Heart right ventricle (tissue), 16 donors: ENCODE results near the gene ALDH9A1. TPM values are rescaled to one million over a fixed set of nuclear protein-coding genes. Genes with fewer than 3 reads are reported as not detected.
"Not testable (repeated sequence)": the region's sequence is repeated elsewhere in the genome, so short reads cannot be mapped to it uniquely, and the experiment has no call there.

Experiments used
- ATAC-seq, 8 donors: fragments of 200-7000 bp; cut with Tn5 transposase; one replicate each; pipeline ENCODE4 v1.9.1; 2020; ENCODE audit warnings: mild to moderate bottlenecking in 8 of 8, moderate library complexity in 8 of 8, moderate number of reproducible peaks in 1 of 8
- DNase-seq, 2 donors: peaks; one replicate each; pipeline ENCODE4 v3.0.0-alpha.2; 2020
- H3K27ac ChIP-seq, 10 donors: fragments of 200-600 bp; sonication (generic) in 2 of 10; one replicate each; pipeline versions ENCODE4 v1.5.0 to v1.8.0; 2020 to 2022; ENCODE audit warnings: mild to moderate bottlenecking in 3 of 10
- H3K27me3 ChIP-seq, 7 donors: fragments of 200-600 bp; one replicate each; pipeline ENCODE4 v1.8.0; 2021 to 2022; ENCODE audit warnings: mild to moderate bottlenecking in 2 of 7
- H3K36me3 ChIP-seq, 9 donors: fragments of 200-600 bp; sonication (generic) in 1 of 9; one replicate each; pipeline versions ENCODE4 v1.5.0 to v1.8.0; 2020 to 2022; ENCODE audit warnings: mild to moderate bottlenecking in 2 of 9
- H3K4me1 ChIP-seq, 9 donors: fragments of 200-600 bp; sonication (generic) in 1 of 9; one replicate each; pipeline versions ENCODE4 v1.5.0 to v1.8.0; 2020 to 2022; ENCODE audit warnings: mild to moderate bottlenecking in 4 of 9
- H3K4me3 ChIP-seq, 10 donors: fragments of 200-600 bp; sonication (generic) in 2 of 10; one replicate each; pipeline versions ENCODE4 v1.5.0 to v1.8.0; 2020 to 2022; ENCODE audit warnings: mild to moderate bottlenecking in 7 of 10, moderate library complexity in 2 of 10
- H3K9me3 ChIP-seq, 11 donors: fragments of 200-600 bp in 10 of 11; sonication (generic) in 2 of 11; one replicate each; pipeline versions ENCODE4 v1.5.0 to v1.8.0; 2013 to 2022; ENCODE audit warnings: mild to moderate bottlenecking in 2 of 11, control low read depth in 1 of 11, moderate library complexity in 1 of 11
- CTCF ChIP-seq, 9 donors: fragments of 200-600 bp; sonication (generic) in 2 of 9; IDR thresholded peaks; one replicate each; pipeline versions ENCODE4 v1.5.0 to v1.8.0; 2021 to 2022; ENCODE audit warnings: antibody characterized with exemption in 9 of 9, mild to moderate bottlenecking in 5 of 9, moderate library complexity in 1 of 9
- WGBS, 2 donors: extraction: QIAGEN DNeasy Blood & Tissue Kit; methylation state at CpG; one replicate each; pipeline ENCODE4 v1.1.7; 2013; ENCODE audit warnings: inconsistent platforms in 1 of 2; 5-methylcytosine and 5-hydroxymethylcytosine counted together
- intact Hi-C, 10 donors: fragments of 100-400 bp; cut with DNase I; formaldehyde crosslinking; loops; one replicate each; pipeline versions ENCODE4 v1.11.1 to v1.14.2; 2022
- polyA plus RNA-seq, 2 donors: library from polyadenylated mRNA; stranded (reverse); fragments of 200-250 nt; gene quantifications; one replicate each; pipeline ENCODE4 v1.2.3, GENCODE V29; 2013
- total RNA-seq, 10 donors: library from RNA; stranded (reverse); fragmentation: NEBNext Ultra II Directional in 3 of 10; extraction: Animal tissue kit (Norgen Biotek cat#: 25700) in 3 of 10; gene quantifications; one replicate each; pipeline versions ENCODE4 v1.2.1 to v1.2.4, GENCODE V29; 2021 to 2023
- donor health status: Arrhythmogenic right ventricular cardiomyopathy.
- donor health status: ischemic (EF 13 %, LVEDD 7.1; RV severe dilation, severe dysfunction).
- donor health status: healthy with polysubstance abuse.
- donor health status: DM: no; HTN: yes; CAD: no.
- donor health status: DM: no; HTN: no; CAD: no.
- donor health status: ischemic (EF 25% LVEDD 6.9; RV normal size, moderate dysfunction).
- donor health status: ischemic (EF 25% LVEDD 5.7; RV mildly dilated, moderate dysfunction).
- donor health status: healthy.
- donor health status: DM: yes; HTN: yes; CAD: no.
- donor health status: Ischemic cardiomyopathy.
- donor health status: ischemic (EF 35%, LVEDD 5.7; RV mildly dilated, moderate dysfunction).
- donor health status: nonischemic (EF 11% LVEDD 7.7; RV severe dilation, severe dysfunction).
- donor health status: DM: yes; HTN: yes; CAD: no.
- donor health status: PGD.
- donor health status: ischemic (EF 29% LVEDD 5.4; RV normal size, mild dysfunction).
- donor health status: nonischemic (EF 23%, LVEDD 6.1; RV moderate dilation, normal function).

Gene ALDH9A1
- total and polyA plus RNA-seq, 12 donors, result 13.8 to 75.3 (median 63.6) TPM

DNA sequence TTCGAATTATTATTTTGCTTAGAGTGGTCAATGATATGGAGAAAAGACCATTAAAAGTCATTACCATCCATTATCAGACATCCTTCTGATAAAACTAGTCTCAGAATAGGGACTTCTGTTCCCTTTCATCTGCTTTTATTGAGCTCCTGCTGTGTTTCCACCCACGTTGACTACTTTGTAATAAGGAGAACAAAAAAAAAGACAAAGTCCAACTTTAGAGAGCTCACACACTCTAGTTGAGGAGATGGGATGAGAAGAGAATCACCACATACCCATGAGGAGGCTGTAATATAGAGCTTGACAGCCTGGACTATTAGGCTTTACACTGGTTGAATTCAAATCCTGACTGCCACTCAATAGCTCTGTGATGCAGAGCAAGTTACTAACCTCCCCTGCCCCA lies 27.8 kb upstream of the ALDH9A1 start:
- Histone ChIP-seq H3K4me1 (peaks cover 0 to 4% (median 0%) of the 10 kb centered on the region in 9 donors), H3K27ac (no peak overlapping the region), H3K9me3 (no peaks in the 10 kb centered on the region), H3K27me3 (no peaks in the 10 kb centered on the region), H3K36me3 (peaks cover 0 to 58% (median 16%) of the 10 kb centered on the region in 9 donors), H3K4me3 (no peak overlapping the region)
- no peak for DNase-seq
- no peak for ATAC-seq
- TF ChIP-seq CTCF (IDR thresholded peaks at IDR 0.05), result no peak
- WGBS, 2 donors, result 88% methylated on average over 2 of the region's 2 CpGs
- intact Hi-C loops, result no loop called here

DNA sequence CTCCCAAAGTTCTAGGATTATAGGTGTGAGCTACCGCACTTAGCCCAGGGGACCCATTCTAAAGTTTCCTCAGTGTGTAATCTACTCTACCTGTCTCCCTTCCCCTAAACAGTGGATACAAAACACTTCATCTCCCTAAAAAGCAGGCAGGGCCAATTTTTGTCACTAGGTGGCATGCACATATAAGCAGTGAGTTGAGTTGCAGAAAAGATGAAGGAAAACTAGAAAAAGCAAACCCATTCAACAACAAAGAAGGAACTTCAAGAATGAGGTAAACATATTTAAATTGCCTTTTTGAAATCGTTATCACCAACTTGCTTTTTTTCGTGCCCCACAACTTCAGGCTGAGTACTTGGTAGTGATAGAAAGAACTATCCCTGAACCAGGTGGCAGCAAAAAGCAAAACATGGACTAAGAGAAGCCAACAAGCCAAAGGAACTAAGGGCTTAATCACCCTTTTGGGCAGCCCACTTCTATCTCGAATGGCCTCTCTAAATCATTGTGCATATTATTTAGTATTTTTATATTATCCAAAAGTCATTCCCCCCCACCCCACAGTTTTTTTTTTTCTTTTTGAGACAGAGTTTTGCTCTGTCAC lies 19.7 kb upstream of the ALDH9A1 start:
- Histone ChIP-seq H3K9me3 (no peaks in the 10 kb centered on the region), H3K36me3 (no peaks in the 10 kb centered on the region), H3K4me3 (no peak overlapping the region), H3K27me3 (no peaks in the 10 kb centered on the region), H3K4me1 (no peaks in the 10 kb centered on the region), H3K27ac (no peak overlapping the region)
- intact Hi-C loops, result loop anchor here in 9 of 10 donors (1.0 to 5.0 kb wide), 6 partner anchors 189 to 197 kb away; no protein-coding TSS in a partner anchor
- peak in 1 of 2 donors; percentile 31 for DNase-seq
- ATAC-seq, result peak in 2 of 8 donors; percentile 27 to 48
- WGBS, 2 donors, result 29 to 30% methylated on average over 4 of the region's 4 CpGs
- TF ChIP-seq CTCF (IDR thresholded peaks at IDR 0.05), result peak; percentile 23 to 77 (median 66)

DNA sequence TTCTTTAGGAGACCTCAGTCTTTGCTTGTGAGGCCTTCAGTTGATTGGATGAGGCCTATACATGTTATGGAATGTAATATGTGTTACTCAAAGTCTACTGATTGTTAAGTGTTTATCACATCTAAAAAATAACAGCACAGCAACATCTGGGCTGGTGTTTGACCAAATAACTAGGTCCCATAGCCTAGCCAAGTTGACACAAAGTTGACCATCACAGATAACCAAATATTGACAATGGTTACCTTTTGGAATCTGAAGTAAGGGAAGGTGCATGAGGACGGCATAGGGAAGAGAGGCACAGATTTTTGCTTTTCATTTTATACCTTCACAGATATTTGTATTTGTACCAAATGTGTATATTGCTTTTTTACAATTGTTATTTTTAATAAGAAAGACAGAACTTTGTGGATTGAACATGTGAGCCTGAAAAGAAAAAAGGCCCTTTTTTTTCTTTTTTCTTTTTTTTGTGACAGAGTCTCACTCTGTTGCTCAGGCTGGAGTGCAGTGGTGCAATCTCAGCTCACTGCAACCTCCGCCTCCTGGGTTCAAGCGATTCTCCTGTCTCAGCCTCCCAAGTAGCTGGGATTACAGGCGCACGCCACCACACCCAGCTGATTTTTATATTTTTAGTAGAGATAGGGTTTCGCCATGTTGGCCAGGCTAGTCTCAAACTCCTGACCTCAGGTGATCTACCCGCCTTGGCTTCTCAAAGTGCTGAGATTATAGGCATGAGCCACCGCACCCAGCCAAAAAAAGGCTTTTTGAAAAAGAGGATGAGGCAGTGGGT lies 18.1 kb upstream of the ALDH9A1 start:
- not testable (repeated sequence) for H3K9me3 ChIP-seq, H3K36me3 ChIP-seq, ATAC-seq, H3K27me3 ChIP-seq, H3K4me1 ChIP-seq, DNase-seq, H3K27ac ChIP-seq, H3K4me3 ChIP-seq
- intact Hi-C loops, result loop anchor here in 3 of 10 donors (5.0 kb wide), 2 partner anchors 191 to 196 kb away; no protein-coding TSS in a partner anchor
- 89 to 98% methylated on average over 8 of the region's 8 CpGs for WGBS, 2 donors

DNA sequence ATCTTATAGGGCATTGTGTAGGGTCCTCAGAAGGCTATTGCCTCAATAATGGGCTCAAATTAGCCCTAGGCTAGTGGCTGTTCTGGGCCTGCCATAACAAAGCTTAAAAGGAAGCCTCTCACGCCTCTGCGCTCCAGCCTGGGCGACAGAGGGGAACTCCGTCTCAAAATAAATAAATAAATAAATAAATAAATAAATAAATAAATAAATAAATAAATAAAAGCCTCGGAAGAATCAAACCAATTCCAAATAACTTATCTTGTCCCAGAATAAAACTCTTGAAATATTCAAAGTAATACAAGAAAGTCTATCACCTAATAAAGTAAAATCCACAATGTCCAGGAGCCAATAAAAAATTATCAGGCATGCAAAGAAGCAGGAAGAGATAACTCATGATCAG lies 14.4 kb upstream of the ALDH9A1 start:
- WGBS, 2 donors, result 96 to 98% methylated on average over 5 of the region's 5 CpGs
- ATAC-seq (no peak), DNase-seq (no peak)
- H3K4me1 ChIP-seq, result no peaks in the 10 kb centered on the region
- H3K27ac ChIP-seq, result no peak overlapping the region
- H3K4me3 ChIP-seq, result no peak overlapping the region
- intact Hi-C loops, result no loop called here
- H3K36me3 ChIP-seq, result no peaks in the 10 kb centered on the region
- H3K9me3 ChIP-seq, result no peaks in the 10 kb centered on the region
- H3K27me3 ChIP-seq, result peaks cover 0 to 11% (median 0%) of the 10 kb centered on the region in 7 donors
- no peak for TF ChIP-seq CTCF (IDR thresholded peaks at IDR 0.05)
